Measurements from ENCODE around the gene MYO9B.
"Not testable (repeated sequence)": the region's sequence is repeated elsewhere in the genome, so short reads cannot be mapped to it uniquely, and the experiment has no call there.

The MYO9B gene

GRCh38 chr19:17158584-17158983 is 83.0 kb downstream of the MYO9B start:
- TF ChIP-seq FOXM1 (IDR thresholded peaks at IDR 0.05; ENCODE audit: borderline replicate concordance) (no peak), BHLHE40 (IDR thresholded peaks at IDR 0.05; ENCODE audit: borderline replicate concordance) (no peak), CTBP1 (IDR thresholded peaks at IDR 0.05; ENCODE audit: borderline replicate concordance) (no peak), SUZ12 (IDR thresholded peaks at IDR 0.05) (no peak), TARDBP (IDR thresholded peaks at IDR 0.05) (no peak), FOXA1 (IDR thresholded peaks at IDR 0.05) (no peak), L3MBTL2 (conservative IDR thresholded peaks at IDR 0.05) (no peak), NFRKB (IDR thresholded peaks at IDR 0.05) (no peak), FOXK2 (IDR thresholded peaks at IDR 0.05) (no peak), ZNF384 (IDR thresholded peaks at IDR 0.05) (no peak), LEF1 (IDR thresholded peaks at IDR 0.05; ENCODE audit: borderline replicate concordance) (no peak)
- no peak for DNase-seq (ENCODE audit: extremely low spot score)
- ChIA-PET CTCF (no interaction called here), POLR2A (no interaction called here)

GRCh38 chr19:17159466-17160393 is 84.2 kb downstream of the MYO9B start:
- TF ChIP-seq HDGF (IDR thresholded peaks at IDR 0.05; ENCODE audit: borderline replicate concordance) (no peak), FOXA1 (IDR thresholded peaks at IDR 0.05) (no peak), FOXM1 (IDR thresholded peaks at IDR 0.05; ENCODE audit: borderline replicate concordance) (no peak), TARDBP (IDR thresholded peaks at IDR 0.05) (no peak), L3MBTL2 (conservative IDR thresholded peaks at IDR 0.05) (no peak), ARNT (IDR thresholded peaks at IDR 0.05) (no peak), SUZ12 (IDR thresholded peaks at IDR 0.05) (no peak)
- ChIA-PET POLR2A (no interaction called here), CTCF (no interaction called here)
- no peak for DNase-seq (ENCODE audit: extremely low spot score)

- TF ChIP-seq SP1 (IDR thresholded peaks at IDR 0.05): no peak
- no peak for TF ChIP-seq CTBP1 (IDR thresholded peaks at IDR 0.05; ENCODE audit: borderline replicate concordance)
- TF ChIP-seq LEF1 (IDR thresholded peaks at IDR 0.05; ENCODE audit: borderline replicate concordance): no peak
- no peak for TF ChIP-seq TARDBP (IDR thresholded peaks at IDR 0.05)
- no peak for TF ChIP-seq PKNOX1 (IDR thresholded peaks at IDR 0.05)
- no peak for TF ChIP-seq FOXK2 (IDR thresholded peaks at IDR 0.05)
- TF ChIP-seq ELF4 (IDR thresholded peaks at IDR 0.05): no peak
- no peak for TF ChIP-seq ARNT (IDR thresholded peaks at IDR 0.05)
- TF ChIP-seq NFRKB (IDR thresholded peaks at IDR 0.05): no peak
- no peak for TF ChIP-seq BHLHE40 (IDR thresholded peaks at IDR 0.05; ENCODE audit: borderline replicate concordance)
- no peak for TF ChIP-seq ZNF384 (IDR thresholded peaks at IDR 0.05)
- no peak for TF ChIP-seq FOXM1 (IDR thresholded peaks at IDR 0.05; ENCODE audit: borderline replicate concordance)
- no peak for TF ChIP-seq SUZ12 (IDR thresholded peaks at IDR 0.05)
- TF ChIP-seq L3MBTL2 (conservative IDR thresholded peaks at IDR 0.05): no peak
- no peak for TF ChIP-seq HDGF (IDR thresholded peaks at IDR 0.05; ENCODE audit: borderline replicate concordance)
- TF ChIP-seq FOXA1 (IDR thresholded peaks at IDR 0.05): no peak
- ChIA-PET POLR2A (no interaction called here), CTCF (no interaction called here)
- no peak for DNase-seq (ENCODE audit: extremely low spot score)
Measured at GRCh38 chr19:17160908-17161307, 85.3 kb downstream of the MYO9B start.

GRCh38 chr19:17162131-17162530 is 86.6 kb downstream of the MYO9B start:
- POLR2A ChIA-PET; DNase-seq (ENCODE audit: extremely low spot score); CTCF ChIA-PET: not testable (repeated sequence)

GRCh38 chr19:17162580-17162979 is 87.0 kb downstream of the MYO9B start:
- DNase-seq (ENCODE audit: extremely low spot score): no peak
- no peak for TF ChIP-seq PKNOX1 (IDR thresholded peaks at IDR 0.05)
- no peak for TF ChIP-seq SUZ12 (IDR thresholded peaks at IDR 0.05)
- TF ChIP-seq ZNF384 (IDR thresholded peaks at IDR 0.05): no peak
- no peak for TF ChIP-seq ARNT (IDR thresholded peaks at IDR 0.05)
- no peak for TF ChIP-seq BHLHE40 (IDR thresholded peaks at IDR 0.05; ENCODE audit: borderline replicate concordance)
- no peak for TF ChIP-seq ELF4 (IDR thresholded peaks at IDR 0.05)
- TF ChIP-seq NFRKB (IDR thresholded peaks at IDR 0.05): no peak
- POLR2A ChIA-PET: no interaction called here

GRCh38 chr19:17163652-17164051 is 88.1 kb downstream of the MYO9B start:
- DNase-seq (ENCODE audit: extremely low spot score): no peak
- ChIA-PET CTCF (no interaction called here), POLR2A (no interaction called here)
- TF ChIP-seq CTBP1 (IDR thresholded peaks at IDR 0.05; ENCODE audit: borderline replicate concordance) (no peak), SUZ12 (IDR thresholded peaks at IDR 0.05) (no peak), FOXK2 (IDR thresholded peaks at IDR 0.05) (no peak), TARDBP (IDR thresholded peaks at IDR 0.05) (no peak), BHLHE40 (IDR thresholded peaks at IDR 0.05; ENCODE audit: borderline replicate concordance) (no peak), L3MBTL2 (conservative IDR thresholded peaks at IDR 0.05) (no peak), FOXM1 (IDR thresholded peaks at IDR 0.05; ENCODE audit: borderline replicate concordance) (no peak), ARNT (IDR thresholded peaks at IDR 0.05) (no peak), SP1 (IDR thresholded peaks at IDR 0.05) (no peak), PKNOX1 (IDR thresholded peaks at IDR 0.05) (no peak), NFRKB (IDR thresholded peaks at IDR 0.05) (no peak), ELF4 (IDR thresholded peaks at IDR 0.05) (no peak), LEF1 (IDR thresholded peaks at IDR 0.05; ENCODE audit: borderline replicate concordance) (no peak), ZNF384 (IDR thresholded peaks at IDR 0.05) (no peak)

More at GRCh38 chr19:17162580-17162979, 87.0 kb downstream of the MYO9B start:
- CTCF ChIA-PET: no interaction called here
